Epithelial cell of umbilical artery (primary cell): ENCODE data around the gene NOP9. TPM values are rescaled to one million over a fixed set of nuclear protein-coding genes. Genes with fewer than 3 reads are reported as not detected.

Experiments used
- total RNA-seq: library from RNA; depleted of rRNA; stranded (reverse); fragments of >200 nt; gene quantifications from 2 replicates; pipeline ENCODE4 v1.2.3, GENCODE V29; 2014

The NOP9 gene, protein sequence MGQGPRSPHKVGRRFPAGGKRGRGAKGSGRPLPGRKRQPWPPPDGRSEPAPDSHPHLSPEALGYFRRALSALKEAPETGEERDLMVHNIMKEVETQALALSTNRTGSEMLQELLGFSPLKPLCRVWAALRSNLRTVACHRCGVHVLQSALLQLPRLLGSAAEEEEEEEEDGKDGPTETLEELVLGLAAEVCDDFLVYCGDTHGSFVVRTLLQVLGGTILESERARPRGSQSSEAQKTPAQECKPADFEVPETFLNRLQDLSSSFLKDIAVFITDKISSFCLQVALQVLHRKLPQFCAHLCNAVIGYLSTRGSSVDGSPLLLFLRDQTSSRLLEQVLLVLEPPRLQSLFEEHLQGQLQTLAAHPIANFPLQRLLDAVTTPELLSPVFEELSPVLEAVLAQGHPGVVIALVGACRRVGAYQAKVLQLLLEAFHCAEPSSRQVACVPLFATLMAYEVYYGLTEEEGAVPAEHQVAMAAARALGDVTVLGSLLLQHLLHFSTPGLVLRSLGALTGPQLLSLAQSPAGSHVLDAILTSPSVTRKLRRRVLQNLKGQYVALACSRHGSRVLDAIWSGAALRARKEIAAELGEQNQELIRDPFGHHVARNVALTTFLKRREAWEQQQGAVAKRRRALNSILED
- 22.4 and 26.6 TPM in 2 replicates for total RNA-seq

DNA sequence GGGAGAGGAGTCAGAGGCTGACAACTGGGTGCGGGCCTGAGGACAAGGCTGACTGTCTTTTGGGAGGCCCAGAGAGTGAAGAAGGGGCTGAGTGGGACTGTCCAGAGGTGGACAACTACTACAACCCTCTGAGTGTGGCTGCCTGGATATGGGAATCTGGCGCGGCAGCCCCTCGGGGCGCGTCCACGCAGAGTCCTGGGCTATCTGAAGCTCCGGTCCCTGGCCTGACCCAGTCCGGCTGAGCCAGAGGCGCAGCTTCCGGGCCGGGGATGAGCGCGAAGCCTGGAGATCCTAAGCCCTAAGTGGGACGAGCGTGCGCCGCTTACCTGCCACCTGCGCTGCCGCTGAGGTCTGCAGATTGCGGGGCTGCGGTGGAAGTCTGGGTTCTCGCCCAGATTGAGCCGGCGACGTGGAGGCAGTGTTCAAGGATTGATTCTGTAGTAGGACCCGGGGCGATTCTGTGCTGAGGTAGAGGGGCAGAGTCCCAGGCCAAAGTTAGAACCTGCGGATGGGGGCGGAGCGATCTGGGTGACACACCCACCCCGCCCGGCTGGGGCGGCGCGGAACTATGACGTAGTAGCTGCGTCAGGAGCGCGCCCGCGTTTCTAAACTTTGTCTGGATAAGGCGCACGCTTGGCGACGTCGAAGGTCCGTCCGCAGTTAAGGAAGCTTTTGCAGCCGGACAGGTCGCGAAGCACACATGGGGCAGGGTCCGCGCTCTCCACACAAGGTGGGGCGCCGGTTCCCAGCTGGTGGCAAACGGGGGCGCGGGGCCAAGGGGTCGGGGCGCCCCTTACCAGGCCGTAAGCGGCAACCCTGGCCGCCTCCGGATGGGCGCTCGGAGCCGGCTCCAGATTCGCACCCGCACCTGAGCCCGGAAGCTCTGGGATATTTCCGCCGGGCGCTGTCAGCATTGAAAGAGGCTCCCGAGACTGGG lies at the start of gene NOP9, which contains the start of gene DHRS1:
NOP9 (plus strand) TSS at position 596 of the 937 bp plus-strand sequence; CDS start at position 701, 105 bp downstream.
DHRS1 (minus strand) TSS at position 526 of the 937 bp plus-strand sequence. CDS start 674 bp downstream, outside the sequence.

DNA sequence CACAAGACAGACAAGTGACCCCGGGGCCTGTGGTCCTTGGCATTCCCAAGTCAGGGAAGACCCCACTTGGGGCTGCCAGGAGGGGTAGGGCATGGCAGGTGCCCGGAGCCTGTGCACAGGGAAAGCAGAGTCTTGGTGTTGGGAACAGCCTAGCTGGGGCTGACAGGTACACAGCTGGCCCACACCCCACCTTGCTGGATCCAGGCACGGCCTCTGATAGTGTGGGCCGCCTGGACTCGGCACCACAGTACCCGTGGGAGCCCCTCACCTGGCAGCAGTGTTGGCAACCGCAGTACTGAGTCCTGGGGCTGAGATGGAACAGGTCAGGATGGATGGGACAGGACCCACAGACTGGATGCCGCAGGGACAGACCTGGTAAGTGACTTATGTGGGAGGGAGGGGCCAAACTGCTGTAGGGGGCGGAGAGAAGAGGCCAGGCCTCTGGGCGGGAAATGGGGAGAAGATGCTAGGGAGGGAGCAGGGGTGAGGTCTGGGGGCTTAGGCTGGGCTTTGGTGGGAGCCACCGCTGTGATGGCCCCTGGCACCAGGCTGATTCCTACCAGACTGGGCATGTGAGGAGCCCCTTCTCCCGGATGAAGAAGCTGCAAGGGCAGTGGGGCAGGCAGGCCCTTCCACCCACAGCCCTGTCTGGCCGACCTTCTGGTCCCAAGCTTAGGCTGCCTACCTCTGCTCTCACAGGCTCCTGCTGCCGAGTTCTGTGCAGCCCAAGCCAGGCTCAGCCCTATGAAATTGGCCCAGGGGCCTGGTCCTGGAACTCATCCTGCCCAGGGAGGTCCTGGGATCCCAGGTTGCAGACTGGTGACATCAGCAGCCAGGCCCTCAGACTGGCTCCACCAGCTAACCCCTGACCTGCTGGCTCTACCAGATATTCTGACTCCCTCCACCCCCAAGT lies 36.6 kb upstream of the NOP9 start, which contains the start of gene TGM1:
TGM1 (minus strand) TSS at position 357 of the 913 bp plus-strand sequence. CDS start 825 bp downstream, outside the sequence.

DNA sequence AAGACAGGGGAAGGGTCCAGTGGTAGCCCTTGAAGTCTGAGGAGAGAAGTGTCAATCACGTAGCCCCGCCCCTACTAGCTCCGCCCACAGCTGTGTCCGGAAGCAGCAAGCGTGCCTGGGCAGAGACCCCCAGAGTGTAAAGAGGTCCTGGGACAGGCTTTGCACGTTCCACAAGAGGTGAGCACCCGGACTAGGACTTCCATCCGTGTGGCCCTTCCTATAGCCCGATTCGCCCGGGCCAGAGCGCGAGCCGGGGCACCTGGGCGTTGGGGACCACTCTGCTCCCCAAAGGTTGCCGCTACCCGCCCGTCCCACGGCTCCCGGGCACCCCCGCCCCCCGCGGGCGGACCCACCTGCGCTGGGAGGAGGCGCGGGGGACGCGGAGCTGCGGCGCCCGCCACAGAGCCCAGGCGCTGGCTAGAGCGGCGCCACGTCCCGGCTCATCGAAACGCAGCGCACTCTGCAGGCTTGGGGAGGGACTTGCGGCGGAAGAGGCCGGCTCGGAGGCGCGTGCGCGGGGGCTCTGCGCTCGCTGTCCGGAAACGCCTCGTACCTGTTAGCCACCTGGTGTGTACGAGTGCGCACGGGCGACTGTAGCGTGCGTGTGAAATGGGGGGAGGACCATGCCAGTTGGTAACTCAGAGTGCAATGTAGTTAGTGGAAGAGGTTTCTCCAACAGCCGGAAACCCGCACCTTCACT lies 28.4 kb upstream of the NOP9 start, which contains the start of gene RABGGTA:
RABGGTA (minus strand) TSS at position 464 of the 700 bp plus-strand sequence. CDS start 482 bp downstream, outside the sequence.

DNA sequence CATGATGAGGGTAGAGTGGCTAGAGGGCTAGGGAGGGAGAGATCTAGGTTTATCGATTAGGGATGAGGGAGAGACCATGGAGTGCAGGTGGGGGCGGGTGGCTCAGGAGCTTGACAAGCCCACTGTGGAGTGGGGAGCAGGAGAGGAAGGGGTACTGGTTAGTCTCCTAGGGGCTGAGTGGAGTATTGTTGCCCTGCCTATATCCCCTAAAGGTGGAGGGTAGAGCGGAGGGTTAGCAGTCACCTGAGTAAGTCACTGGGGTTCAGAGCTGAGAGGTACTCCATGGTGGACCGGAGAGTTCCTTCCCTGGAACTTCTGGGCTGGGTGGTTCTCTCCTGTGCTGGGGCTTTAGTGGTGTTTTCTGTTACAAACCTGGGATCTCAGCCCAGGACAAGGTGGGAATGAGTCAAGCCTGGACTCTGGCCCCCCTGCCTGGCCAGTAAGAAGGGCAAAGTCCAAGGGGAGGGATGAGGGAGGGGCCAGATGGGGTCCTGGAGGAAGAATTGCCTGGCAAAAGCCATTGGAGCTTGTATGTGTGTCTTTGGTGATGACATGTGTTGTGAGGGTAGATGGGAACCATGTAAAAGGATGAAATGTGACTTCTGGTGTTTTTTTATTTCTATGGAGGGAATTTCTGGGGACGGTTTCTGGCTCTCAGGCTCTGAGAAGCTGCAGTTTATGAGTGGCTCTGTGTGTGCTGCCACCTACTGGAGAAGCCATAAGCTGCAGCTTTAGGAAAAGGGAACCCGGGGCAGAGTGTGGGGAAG lies 8.1 kb downstream of the NOP9 start, which contains the start of gene CIDEB:
CIDEB (minus strand) TSS at position 403 of the 767 bp plus-strand sequence; CDS start at position 284, 119 bp downstream.

DNA sequence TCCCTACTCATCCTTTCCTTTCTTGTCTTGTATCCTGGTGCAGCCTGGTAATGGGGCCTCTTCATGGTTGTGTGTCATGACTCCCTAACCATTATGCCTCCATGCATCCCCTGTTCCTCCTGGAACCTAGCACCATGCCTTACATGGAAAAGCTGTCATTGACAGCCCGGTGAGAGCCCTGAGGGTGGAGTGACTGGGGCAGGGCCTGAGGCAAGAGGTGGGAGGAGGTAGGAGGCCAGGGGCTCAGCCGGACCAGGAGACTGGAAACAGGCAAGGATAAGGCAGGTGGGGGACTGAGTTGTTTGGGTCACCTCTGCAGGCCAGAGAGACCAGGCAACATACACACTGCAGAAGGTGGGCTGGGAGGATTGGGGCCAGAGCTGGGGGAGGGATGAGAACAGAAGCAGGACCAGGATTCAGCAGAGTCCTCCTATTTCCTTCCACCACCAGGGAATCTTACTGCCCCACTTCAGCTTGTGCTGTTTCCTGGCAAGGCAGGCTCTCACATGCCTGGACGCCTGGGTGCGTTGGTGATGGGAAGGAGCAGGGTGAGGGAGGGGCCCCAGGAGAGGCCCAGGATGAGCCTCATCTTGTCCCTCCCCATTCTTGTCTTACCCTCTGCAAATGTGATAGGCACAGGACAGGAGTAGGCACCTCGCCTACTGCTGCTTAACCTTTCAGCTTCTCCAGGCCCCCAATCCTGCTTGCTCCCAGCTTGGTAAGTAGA lies 10.1 kb downstream of the NOP9 start, which contains the start of gene LTB4R2:
LTB4R2 (plus strand) TSS at position 603 of the 727 bp plus-strand sequence. CDS start 525 bp downstream, outside the sequence.

DNA sequence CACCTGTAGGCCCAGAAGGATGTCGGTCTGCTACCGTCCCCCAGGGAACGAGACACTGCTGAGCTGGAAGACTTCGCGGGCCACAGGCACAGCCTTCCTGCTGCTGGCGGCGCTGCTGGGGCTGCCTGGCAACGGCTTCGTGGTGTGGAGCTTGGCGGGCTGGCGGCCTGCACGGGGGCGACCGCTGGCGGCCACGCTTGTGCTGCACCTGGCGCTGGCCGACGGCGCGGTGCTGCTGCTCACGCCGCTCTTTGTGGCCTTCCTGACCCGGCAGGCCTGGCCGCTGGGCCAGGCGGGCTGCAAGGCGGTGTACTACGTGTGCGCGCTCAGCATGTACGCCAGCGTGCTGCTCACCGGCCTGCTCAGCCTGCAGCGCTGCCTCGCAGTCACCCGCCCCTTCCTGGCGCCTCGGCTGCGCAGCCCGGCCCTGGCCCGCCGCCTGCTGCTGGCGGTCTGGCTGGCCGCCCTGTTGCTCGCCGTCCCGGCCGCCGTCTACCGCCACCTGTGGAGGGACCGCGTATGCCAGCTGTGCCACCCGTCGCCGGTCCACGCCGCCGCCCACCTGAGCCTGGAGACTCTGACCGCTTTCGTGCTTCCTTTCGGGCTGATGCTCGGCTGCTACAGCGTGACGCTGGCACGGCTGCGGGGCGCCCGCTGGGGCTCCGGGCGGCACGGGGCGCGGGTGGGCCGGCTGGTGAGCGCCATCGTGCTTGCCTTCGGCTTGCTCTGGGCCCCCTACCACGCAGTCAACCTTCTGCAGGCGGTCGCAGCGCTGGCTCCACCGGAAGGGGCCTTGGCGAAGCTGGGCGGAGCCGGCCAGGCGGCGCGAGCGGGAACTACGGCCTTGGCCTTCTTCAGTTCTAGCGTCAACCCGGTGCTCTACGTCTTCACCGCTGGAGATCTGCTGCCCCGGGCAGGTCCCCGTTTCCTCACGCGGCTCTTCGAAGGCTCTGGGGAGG lies 11.3 kb downstream of the NOP9 start, which contains the start of gene LTB4R:
LTB4R (plus strand) TSS at position 857 of the 959 bp plus-strand sequence. CDS start 4,150 bp downstream, outside the sequence.

DNA sequence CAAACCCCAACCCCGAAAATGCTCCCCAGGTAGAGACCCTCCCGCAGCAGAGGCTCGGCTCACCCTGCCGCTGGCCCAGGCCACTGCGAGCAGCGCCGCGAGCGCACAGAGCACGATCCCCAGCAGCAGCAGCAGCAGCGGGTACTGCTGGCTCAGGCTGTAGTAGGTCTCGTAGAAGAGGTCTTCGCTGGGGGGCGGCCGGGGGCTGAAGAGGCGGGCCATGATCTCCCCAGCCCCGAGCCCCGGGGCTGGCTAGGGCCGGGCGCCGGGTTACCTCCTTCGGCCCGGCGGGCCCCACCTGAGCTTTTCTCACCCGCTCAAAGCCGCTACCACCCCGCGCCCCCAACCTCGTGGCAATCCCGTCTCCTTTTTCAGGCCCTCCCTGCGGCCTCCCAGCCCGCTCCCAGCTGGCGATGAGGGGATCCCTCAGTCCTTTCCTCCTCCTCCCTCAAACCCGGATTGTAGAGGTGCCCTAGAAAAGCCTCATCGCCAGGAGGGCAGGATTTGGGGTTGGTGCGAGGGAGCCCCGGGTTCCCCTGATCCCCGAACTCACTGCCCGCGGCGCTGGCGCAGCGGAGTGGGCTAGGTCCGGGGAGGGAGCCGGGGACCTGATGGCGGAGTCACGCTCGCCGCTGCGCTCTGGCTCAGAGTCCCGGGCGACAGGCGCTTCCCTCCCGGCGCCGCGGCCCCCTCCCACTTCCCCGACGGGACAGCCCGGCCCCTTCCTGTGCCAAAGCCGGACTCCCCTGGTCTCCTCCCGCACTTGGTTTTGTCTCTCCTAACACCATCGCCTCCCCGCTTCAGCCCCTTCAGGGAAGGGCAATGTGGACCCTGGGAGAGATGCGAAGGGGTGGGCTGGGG lies 35.0 kb downstream of the NOP9 start, which contains the start of gene ADCY4:
ADCY4 (minus strand) TSS at position 641 of the 861 bp plus-strand sequence; CDS start at position 222, 419 bp downstream.

DNA sequence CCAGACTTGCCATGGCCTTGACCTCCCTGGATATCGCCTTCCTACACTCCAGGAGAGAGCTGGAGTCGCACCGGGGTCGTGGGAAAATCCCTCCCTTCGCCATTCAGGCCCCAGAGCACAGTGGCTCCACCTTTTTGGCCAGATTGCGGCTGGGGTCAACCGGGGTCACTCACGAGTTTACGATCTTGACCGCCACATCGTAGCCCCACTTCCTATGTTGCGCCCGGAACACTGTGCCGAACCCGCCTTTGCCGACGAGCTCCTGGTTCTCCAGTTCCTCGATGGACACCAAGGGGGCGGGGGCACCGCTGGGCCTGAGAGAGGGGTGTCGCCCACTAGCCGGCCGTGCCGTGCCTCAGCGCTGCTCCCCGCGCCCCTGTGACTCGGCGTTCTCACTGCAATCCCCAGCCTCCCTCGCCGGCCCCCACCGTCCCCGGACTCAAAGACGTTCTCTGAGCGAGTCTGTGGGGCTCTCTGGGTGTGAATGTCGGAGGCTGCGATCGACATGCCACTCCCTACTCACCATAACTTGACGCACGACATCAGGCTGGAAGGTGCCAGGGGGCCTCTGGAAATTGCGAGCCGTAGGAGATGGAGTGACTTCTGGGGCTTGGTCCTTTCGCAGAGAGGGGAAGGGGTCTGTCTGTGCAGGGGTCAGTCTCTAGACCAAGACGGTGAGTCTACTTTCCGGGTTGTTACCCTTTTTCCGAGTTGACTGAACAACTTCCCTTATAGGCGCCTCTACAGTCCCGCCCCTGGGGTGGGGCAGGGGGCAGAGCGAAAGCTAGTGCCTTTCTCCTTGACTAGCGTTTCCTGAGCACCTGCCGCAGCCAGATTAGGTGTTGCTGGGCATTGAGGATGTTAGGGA lies 39.9 kb downstream of the NOP9 start, which contains the start of gene RIPK3:
RIPK3 (minus strand) TSS at position 708 of the 868 bp plus-strand sequence; CDS start at position 543, 165 bp downstream.

Other genes starting within 250 kb of the NOP9 start
- gene CARMIL3, start 247.8 kb upstream of the NOP9 start, total RNA-seq, result not detected in 2 replicates
- not detected in 2 replicates for gene CPNE6, start 228.3 kb upstream of the NOP9 start, total RNA-seq
- 10.4 and 21.4 TPM in 2 replicates for gene PCK2, start 205.5 kb upstream of the NOP9 start, total RNA-seq
- 43.5 and 91.6 TPM in 2 replicates for gene DCAF11, start 185.1 kb upstream of the NOP9 start, total RNA-seq
- 0.32 and 0.76 TPM in 2 replicates for gene NRL, start 184.9 kb upstream of the NOP9 start, total RNA-seq
- under 0.01 TPM in 1 of 2 replicates, not detected in the other for gene FITM1, start 169.2 kb upstream of the NOP9 start, total RNA-seq
- 105 and 223 TPM in 2 replicates for gene PSME1, start 163.7 kb upstream of the NOP9 start, total RNA-seq
- gene EMC9, start 158.3 kb upstream of the NOP9 start, total RNA-seq, result 30.5 and 34.3 TPM in 2 replicates
- 88.0 and 158 TPM in 2 replicates for gene PSME2, start 153.2 kb upstream of the NOP9 start, total RNA-seq
- gene RNF31, start 152.4 kb upstream of the NOP9 start, total RNA-seq, result 37.4 and 47.7 TPM in 2 replicates
- 36.4 and 131 TPM in 2 replicates for gene IRF9, start 138.6 kb upstream of the NOP9 start, total RNA-seq
- 2.6 and 13.4 TPM in 2 replicates for gene REC8, start 127.8 kb upstream of the NOP9 start, total RNA-seq
- gene IPO4, start 111.0 kb upstream of the NOP9 start, total RNA-seq, result 33.1 and 43.2 TPM in 2 replicates
- 48.7 and 71.6 TPM in 2 replicates for gene TM9SF1, start 104.4 kb upstream of the NOP9 start, total RNA-seq
- gene TSSK4, start 94.2 kb upstream of the NOP9 start, total RNA-seq, result not detected in 2 replicates
- gene CHMP4A, start 86.4 kb upstream of the NOP9 start, total RNA-seq, result 28.3 and 54.1 TPM in 2 replicates
- gene MDP1, start 83.8 kb upstream of the NOP9 start, total RNA-seq, result 16.9 and 28.1 TPM in 2 replicates
- 201 and 492 TPM in 2 replicates for gene NEDD8, start 67.5 kb upstream of the NOP9 start, total RNA-seq
- 81.2 and 135 TPM in 2 replicates for gene GMPR2, start 66.9 kb upstream of the NOP9 start, total RNA-seq
- 58.2 and 60.7 TPM in 2 replicates for gene TINF2, start 57.2 kb upstream of the NOP9 start, total RNA-seq
- gene TGM1, start 36.7 kb upstream of the NOP9 start, total RNA-seq, result 0.65 and 0.91 TPM in 2 replicates
- 13.2 and 27.3 TPM in 2 replicates for gene RABGGTA, start 28.3 kb upstream of the NOP9 start, total RNA-seq
- 3.6 and 19.0 TPM in 2 replicates for gene DHRS1, start 70 bp upstream of the NOP9 start, total RNA-seq
- gene CIDEB, start 8.1 kb downstream of the NOP9 start, total RNA-seq, result 0.32 and 3.2 TPM in 2 replicates
- 2.6 and 5.0 TPM in 2 replicates for gene LTB4R2, start 10.3 kb downstream of the NOP9 start, total RNA-seq
- gene LTB4R, start 11.7 kb downstream of the NOP9 start, total RNA-seq, result 0.65 and 3.0 TPM in 2 replicates
- gene ADCY4, start 35.2 kb downstream of the NOP9 start, total RNA-seq, result 20.1 and 36.6 TPM in 2 replicates
- 5.5 and 6.7 TPM in 2 replicates for gene RIPK3, start 40.1 kb downstream of the NOP9 start, total RNA-seq
- 21.8 and 25.1 TPM in 2 replicates for gene NFATC4, start 68.3 kb downstream of the NOP9 start, total RNA-seq
- gene NYNRIN, start 99.2 kb downstream of the NOP9 start, total RNA-seq, result 12.2 and 14.3 TPM in 2 replicates
- 0.32 and 0.76 TPM in 2 replicates for gene CBLN3, start 129.8 kb downstream of the NOP9 start, total RNA-seq
- 62.0 and 71.4 TPM in 2 replicates for gene KHNYN, start 130.1 kb downstream of the NOP9 start, total RNA-seq
- gene SDR39U1, start 142.9 kb downstream of the NOP9 start, total RNA-seq, result 8.1 and 9.6 TPM in 2 replicates
- not detected in 2 replicates for gene CMA1, start 208.4 kb downstream of the NOP9 start, total RNA-seq